ENCODE results near the gene LSM7. TPM values are rescaled to one million over a fixed set of nuclear protein-coding genes. Genes with fewer than 3 reads are reported as not detected.

Gene LSM7
- polyA plus RNA-seq, 1 experiment: 165 TPM

- CTCF ChIA-PET: interaction anchor here (0.6 to 0.9 kb wide), 2 partner anchors 32 to 92 kb away, joined by 3 read pairs; no protein-coding TSS in a partner anchor
- TF ChIP-seq, protein P1, sequence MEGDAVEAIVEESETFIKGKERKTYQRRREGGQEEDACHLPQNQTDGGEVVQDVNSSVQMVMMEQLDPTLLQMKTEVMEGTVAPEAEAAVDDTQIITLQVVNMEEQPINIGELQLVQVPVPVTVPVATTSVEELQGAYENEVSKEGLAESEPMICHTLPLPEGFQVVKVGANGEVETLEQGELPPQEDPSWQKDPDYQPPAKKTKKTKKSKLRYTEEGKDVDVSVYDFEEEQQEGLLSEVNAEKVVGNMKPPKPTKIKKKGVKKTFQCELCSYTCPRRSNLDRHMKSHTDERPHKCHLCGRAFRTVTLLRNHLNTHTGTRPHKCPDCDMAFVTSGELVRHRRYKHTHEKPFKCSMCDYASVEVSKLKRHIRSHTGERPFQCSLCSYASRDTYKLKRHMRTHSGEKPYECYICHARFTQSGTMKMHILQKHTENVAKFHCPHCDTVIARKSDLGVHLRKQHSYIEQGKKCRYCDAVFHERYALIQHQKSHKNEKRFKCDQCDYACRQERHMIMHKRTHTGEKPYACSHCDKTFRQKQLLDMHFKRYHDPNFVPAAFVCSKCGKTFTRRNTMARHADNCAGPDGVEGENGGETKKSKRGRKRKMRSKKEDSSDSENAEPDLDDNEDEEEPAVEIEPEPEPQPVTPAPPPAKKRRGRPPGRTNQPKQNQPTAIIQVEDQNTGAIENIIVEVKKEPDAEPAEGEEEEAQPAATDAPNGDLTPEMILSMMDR (IDR thresholded peaks at IDR 0.05; ENCODE audit: insufficient read depth, low read depth, low read length): no peak
- Histone ChIP-seq H3K36me3 (ENCODE audit: control insufficient read depth, insufficient read depth, low read length) (no peaks in the 10 kb centered on the region), H3K4me3 (ENCODE audit: low read depth, low read length) (no peak overlapping the region), H3K27me3 (ENCODE audit: control insufficient read depth, insufficient read depth, low read length) (peaks cover 8% of the 10 kb centered on the region)
- DNase-seq (ENCODE audit: low read depth): no peak
- POLR2A ChIA-PET: no interaction called here
These were observed 22.7 kb downstream of the LSM7 start for GRCh38 chr19:2305452-2306280.

- TF ChIP-seq, protein P1 (IDR thresholded peaks at IDR 0.05; ENCODE audit: insufficient read depth, low read depth, low read length): no peak
- H3K36me3 ChIP-seq (ENCODE audit: control insufficient read depth, insufficient read depth, low read length): no peaks in the 10 kb centered on the region
- CTCF ChIA-PET: interaction anchor here (1.2 kb wide), 1 partner anchor 28 kb away, joined by 3 read pairs; no protein-coding TSS in a partner anchor
- POLR2A ChIA-PET: no interaction called here
- DNase-seq (ENCODE audit: low read depth): no peak
- peaks cover 6% of the 10 kb centered on the region for H3K27me3 ChIP-seq (ENCODE audit: control insufficient read depth, insufficient read depth, low read length)
- H3K4me3 ChIP-seq (ENCODE audit: low read depth, low read length): no peak overlapping the region
These were observed 25.1 kb downstream of the LSM7 start for GRCh38 chr19:2303211-2303798.

GRCh38 chr19:2302319-2303210, 25.8 kb downstream of the LSM7 start:
- Histone ChIP-seq H3K4me3 (ENCODE audit: low read depth, low read length) (no peak overlapping the region), H3K36me3 (ENCODE audit: control insufficient read depth, insufficient read depth, low read length) (no peaks in the 10 kb centered on the region), H3K27me3 (ENCODE audit: control insufficient read depth, insufficient read depth, low read length) (peaks cover 4% of the 10 kb centered on the region)
- TF ChIP-seq, protein P1 (IDR thresholded peaks at IDR 0.05; ENCODE audit: insufficient read depth, low read depth, low read length): no peak
- CTCF ChIA-PET: interaction anchor here (1.2 kb wide), 2 partner anchors 13 to 27 kb away, joined by 3 to 4 read pairs; no protein-coding TSS in a partner anchor
- POLR2A ChIA-PET: no interaction called here
- DNase-seq (ENCODE audit: low read depth): no peak

- TF ChIP-seq, protein P1 (IDR thresholded peaks at IDR 0.05; ENCODE audit: insufficient read depth, low read depth, low read length): no peak
- ChIA-PET CTCF (no interaction called here), POLR2A (no interaction called here)
- no peak for DNase-seq (ENCODE audit: low read depth)
- H3K4me3 ChIP-seq (ENCODE audit: low read depth, low read length): no peak overlapping the region
- no peaks in the 10 kb centered on the region for H3K36me3 ChIP-seq (ENCODE audit: control insufficient read depth, insufficient read depth, low read length)
- H3K27me3 ChIP-seq (ENCODE audit: control insufficient read depth, insufficient read depth, low read length): no peaks in the 10 kb centered on the region
These were observed 27.9 kb downstream of the LSM7 start for GRCh38 chr19:2300533-2300932.
